ENCODE results near the gene TRAF4.

Gene TRAF4

GRCh38 chr17:28712705-28713415, 31.0 kb upstream of the TRAF4 start:
- Histone ChIP-seq H3K4me3 (ENCODE audit: low read depth, low read length, poor library complexity, severe bottlenecking) (no peak overlapping the region), H3F3A (ENCODE audit: insufficient read depth, low read length) (no peaks in the 10 kb centered on the region), H3K27ac (ENCODE audit: low read depth, low read length, poor library complexity, severe bottlenecking) (no peak overlapping the region), H4K20me1 (ENCODE audit: insufficient read depth, low read length) (no peaks in the 10 kb centered on the region), H3K4me1 (ENCODE audit: insufficient read depth, low read length, severe bottlenecking) (peaks cover 35% of the 10 kb centered on the region), H2AFZ (ENCODE audit: low read length) (no peak overlapping the region), H3K36me3 (ENCODE audit: insufficient read depth, low read length) (no peaks in the 10 kb centered on the region), H3K4me2 (ENCODE audit: low read length) (peak overlapping the region; percentile 81; the same call in 1 of the 2 replicates), H3K27me3 (ENCODE audit: insufficient read depth, low read length) (no peaks in the 10 kb centered on the region), H3K9ac (ENCODE audit: low read length) (no peak overlapping the region; the same call in 1 of the 2 replicates), H3K9me2 (ENCODE audit: low read depth, low read length) (no peaks in the 10 kb centered on the region), H3K9me3 (ENCODE audit: low read length) (no peaks in the 10 kb centered on the region), H3K79me2 (ENCODE audit: insufficient read depth, low read length) (no peaks in the 10 kb centered on the region)
- TF ChIP-seq EZH2 (IDR thresholded peaks at IDR 0.05; ENCODE audit: borderline replicate concordance, low read length) (no peak), CTCF (IDR thresholded peaks at IDR 0.05; ENCODE audit: low read length) (no peak)

- no peaks in the 10 kb centered on the region for H3K36me3 ChIP-seq (ENCODE audit: insufficient read depth, low read length)
- no peak for TF ChIP-seq EZH2 (IDR thresholded peaks at IDR 0.05; ENCODE audit: borderline replicate concordance, low read length)
- TF ChIP-seq CTCF (IDR thresholded peaks at IDR 0.05; ENCODE audit: low read length) = 0 out of 2 replicates have a peak, but pooled peaks have one; percentile 5
These were observed 29.5 kb upstream of the TRAF4 start for GRCh38 chr17:28714281-28714680.

GRCh38 chr17:28715217-28715616, 28.6 kb upstream of the TRAF4 start:
- H3K36me3 ChIP-seq (ENCODE audit: insufficient read depth, low read length) = peaks cover 3% of the 10 kb centered on the region
- peaks cover 40% of the 10 kb centered on the region for H3K4me1 ChIP-seq (ENCODE audit: insufficient read depth, low read length, severe bottlenecking)
- no peaks in the 10 kb centered on the region for H3K9me3 ChIP-seq (ENCODE audit: low read length)
- no peaks in the 10 kb centered on the region for H4K20me1 ChIP-seq (ENCODE audit: insufficient read depth, low read length)
- H3K4me3 ChIP-seq (ENCODE audit: low read depth, low read length, poor library complexity, severe bottlenecking) = no peak overlapping the region
- H3F3A ChIP-seq (ENCODE audit: insufficient read depth, low read length) = no peaks in the 10 kb centered on the region
- TF ChIP-seq EZH2 (IDR thresholded peaks at IDR 0.05; ENCODE audit: borderline replicate concordance, low read length) (no peak), CTCF (IDR thresholded peaks at IDR 0.05; ENCODE audit: low read length) (no peak)
- H3K79me2 ChIP-seq (ENCODE audit: insufficient read depth, low read length) = peaks cover 4% of the 10 kb centered on the region
- no peak overlapping the region for H3K27ac ChIP-seq (ENCODE audit: low read depth, low read length, poor library complexity, severe bottlenecking)
- no peak overlapping the region for H2AFZ ChIP-seq (ENCODE audit: low read length)
- no peaks in the 10 kb centered on the region for H3K9me2 ChIP-seq (ENCODE audit: low read depth, low read length)
- H3K4me2 ChIP-seq (ENCODE audit: low read length) = no peak overlapping the region
- no peak overlapping the region for H3K9ac ChIP-seq (ENCODE audit: low read length)
- no peaks in the 10 kb centered on the region for H3K27me3 ChIP-seq (ENCODE audit: insufficient read depth, low read length)

More at GRCh38 chr17:28714281-28714680, 29.5 kb upstream of the TRAF4 start:
- Histone ChIP-seq H3K27me3 (ENCODE audit: insufficient read depth, low read length) (no peaks in the 10 kb centered on the region), H3K4me2 (ENCODE audit: low read length) (no peak overlapping the region), H2AFZ (ENCODE audit: low read length) (no peak overlapping the region), H3K27ac (ENCODE audit: low read depth, low read length, poor library complexity, severe bottlenecking) (no peak overlapping the region), H3K4me1 (ENCODE audit: insufficient read depth, low read length, severe bottlenecking) (peaks cover 48% of the 10 kb centered on the region), H3K79me2 (ENCODE audit: insufficient read depth, low read length) (no peaks in the 10 kb centered on the region), H3K9me3 (ENCODE audit: low read length) (no peaks in the 10 kb centered on the region), H3K9me2 (ENCODE audit: low read depth, low read length) (no peaks in the 10 kb centered on the region), H3K9ac (ENCODE audit: low read length) (no peak overlapping the region), H3K4me3 (ENCODE audit: low read depth, low read length, poor library complexity, severe bottlenecking) (no peak overlapping the region), H4K20me1 (ENCODE audit: insufficient read depth, low read length) (no peaks in the 10 kb centered on the region), H3F3A (ENCODE audit: insufficient read depth, low read length) (no peaks in the 10 kb centered on the region)

Measured in OCI-LY1 (cell line).